Ascending aorta (tissue), 2 donors: ENCODE results near the gene CCR8. TPM values are rescaled to one million over a fixed set of nuclear protein-coding genes. Genes with fewer than 3 reads are reported as not detected.
"Not testable (repeated sequence)": the region's sequence is repeated elsewhere in the genome, so short reads cannot be mapped to it uniquely, and the experiment has no call there.

Experiments used
- DNase-seq, 2 donors: peaks; one replicate each; pipeline ENCODE4 v3.0.0-alpha.2; 2019; ENCODE audit warnings: low spot score in 2 of 2
- H3K27ac ChIP-seq, 2 donors: fragments of 200-600 bp; sonication (generic); one replicate each; pipeline ENCODE4 v1.5.1; 2016 to 2017; ENCODE audit warnings: mild to moderate bottlenecking in 1 of 2
- H3K27me3 ChIP-seq: fragments of 200-600 bp; sonication (generic); one replicate; pipeline ENCODE4 v1.5.1; 2017
- H3K36me3 ChIP-seq, 2 donors: fragments of 200-600 bp; sonication (generic); one replicate each; pipeline ENCODE4 v1.5.1; 2016
- H3K4me1 ChIP-seq, 2 donors: fragments of 200-600 bp; sonication (generic); one replicate each; pipeline ENCODE4 v1.5.1; 2016 to 2017; ENCODE audit warnings: mild to moderate bottlenecking in 1 of 2
- H3K4me3 ChIP-seq, 2 donors: fragments of 200-600 bp; sonication (generic); one replicate each; pipeline ENCODE4 v1.5.1; 2016 to 2017; ENCODE audit warnings: mild to moderate bottlenecking in 1 of 2
- H3K9me3 ChIP-seq, 2 donors: fragments of 200-600 bp; sonication (generic); one replicate each; pipeline ENCODE4 v1.5.1; 2016
- intact Hi-C: fragments of 100-400 bp; cut with DNase I; formaldehyde crosslinking; loops from one replicate; pipeline ENCODE4 v1.15.1; 2023
- total RNA-seq: library from RNA; depleted of rRNA; stranded (reverse); fragments of >200 nt; gene quantifications from one replicate; pipeline ENCODE4 v1.1.0, GENCODE V29; 2016
- TF ChIP-seq, protein P1 (sequence below), 3 experiments: fragments of 200-600 bp in 2 of 3; fragments of 450-650 bp in 1 of 3; sonication (generic) in 2 of 3; IDR thresholded peaks; one replicate each; pipeline ENCODE4 v1.5.1; 2016 to 2019; ENCODE audit warnings: antibody characterized with exemption in 3 of 3, mild to moderate bottlenecking in 1 of 3, moderate library complexity in 1 of 3

The CCR8 gene
- total RNA-seq, 1 donor from 2014 or later: not detected

DNA sequence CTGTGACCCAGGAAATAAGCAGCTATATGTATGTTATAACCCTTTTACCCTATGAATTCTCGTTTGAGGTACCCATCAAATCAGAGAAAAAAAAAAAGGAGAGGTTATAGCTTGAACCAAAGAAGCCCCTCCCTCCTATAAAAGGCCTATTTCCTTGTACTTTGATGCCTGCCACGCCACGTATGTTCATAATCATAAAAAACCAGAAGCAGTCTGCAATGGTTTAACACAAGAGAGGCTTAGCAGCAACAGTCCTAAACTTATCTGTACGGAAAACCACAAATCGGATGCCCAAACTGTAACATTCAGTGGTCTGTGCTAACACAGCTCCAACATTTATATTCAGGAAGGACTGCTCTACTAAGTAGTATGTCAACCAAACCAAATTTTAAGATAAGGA lies 21.2 kb downstream of the CCR8 start:
- H3K4me3 ChIP-seq: no peak overlapping the region
- no peaks in the 10 kb centered on the region for H3K27me3 ChIP-seq
- no peak overlapping the region for H3K27ac ChIP-seq
- intact Hi-C loops: no loop called here
- no peaks in the 10 kb centered on the region for H3K36me3 ChIP-seq
- TF ChIP-seq, protein P1, sequence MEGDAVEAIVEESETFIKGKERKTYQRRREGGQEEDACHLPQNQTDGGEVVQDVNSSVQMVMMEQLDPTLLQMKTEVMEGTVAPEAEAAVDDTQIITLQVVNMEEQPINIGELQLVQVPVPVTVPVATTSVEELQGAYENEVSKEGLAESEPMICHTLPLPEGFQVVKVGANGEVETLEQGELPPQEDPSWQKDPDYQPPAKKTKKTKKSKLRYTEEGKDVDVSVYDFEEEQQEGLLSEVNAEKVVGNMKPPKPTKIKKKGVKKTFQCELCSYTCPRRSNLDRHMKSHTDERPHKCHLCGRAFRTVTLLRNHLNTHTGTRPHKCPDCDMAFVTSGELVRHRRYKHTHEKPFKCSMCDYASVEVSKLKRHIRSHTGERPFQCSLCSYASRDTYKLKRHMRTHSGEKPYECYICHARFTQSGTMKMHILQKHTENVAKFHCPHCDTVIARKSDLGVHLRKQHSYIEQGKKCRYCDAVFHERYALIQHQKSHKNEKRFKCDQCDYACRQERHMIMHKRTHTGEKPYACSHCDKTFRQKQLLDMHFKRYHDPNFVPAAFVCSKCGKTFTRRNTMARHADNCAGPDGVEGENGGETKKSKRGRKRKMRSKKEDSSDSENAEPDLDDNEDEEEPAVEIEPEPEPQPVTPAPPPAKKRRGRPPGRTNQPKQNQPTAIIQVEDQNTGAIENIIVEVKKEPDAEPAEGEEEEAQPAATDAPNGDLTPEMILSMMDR (IDR thresholded peaks at IDR 0.05): no peak
- no peaks in the 10 kb centered on the region for H3K9me3 ChIP-seq
- no peaks in the 10 kb centered on the region for H3K4me1 ChIP-seq
- DNase-seq: no peak

- DNase-seq, H3K9me3 ChIP-seq: not testable (repeated sequence)
Measured at GRCh38 chr3:39351134-39351533, 21.6 kb downstream of the CCR8 start.

GRCh38 chr3:39353168-39353927 lies 23.8 kb downstream of the CCR8 start:
- H3K4me1 ChIP-seq, H3K4me3 ChIP-seq, H3K27ac ChIP-seq, H3K9me3 ChIP-seq, H3K27me3 ChIP-seq, intact Hi-C loops, DNase-seq, H3K36me3 ChIP-seq: not testable (repeated sequence)

More at GRCh38 chr3:39351134-39351533, 21.6 kb downstream of the CCR8 start:
- H3K4me1 ChIP-seq, H3K4me3 ChIP-seq, intact Hi-C loops, H3K27me3 ChIP-seq, H3K36me3 ChIP-seq, H3K27ac ChIP-seq: not testable (repeated sequence)

- intact Hi-C loops: no loop called here
- Histone ChIP-seq H3K4me1 (no peaks in the 10 kb centered on the region), H3K27ac (no peak overlapping the region), H3K27me3 (no peaks in the 10 kb centered on the region), H3K4me3 (no peak overlapping the region), H3K9me3 (no peaks in the 10 kb centered on the region), H3K36me3 (no peaks in the 10 kb centered on the region)
- TF ChIP-seq, protein P1 (IDR thresholded peaks at IDR 0.05): no peak
- no peak for DNase-seq
Measured at GRCh38 chr3:39358333-39358732, 28.8 kb downstream of the CCR8 start.

- intact Hi-C loops: no loop called here
- no peak for DNase-seq
- Histone ChIP-seq H3K4me3 (no peak overlapping the region), H3K4me1 (no peaks in the 10 kb centered on the region), H3K27ac (no peak overlapping the region), H3K27me3 (no peaks in the 10 kb centered on the region), H3K9me3 (no peaks in the 10 kb centered on the region), H3K36me3 (no peaks in the 10 kb centered on the region)
- TF ChIP-seq, protein P1 (IDR thresholded peaks at IDR 0.05): no peak
Measured at GRCh38 chr3:39361252-39361927, 31.9 kb downstream of the CCR8 start.

- no peak overlapping the region for H3K27ac ChIP-seq
- no peaks in the 10 kb centered on the region for H3K36me3 ChIP-seq
- H3K9me3 ChIP-seq: no peaks in the 10 kb centered on the region
- no peak overlapping the region for H3K4me3 ChIP-seq
- TF ChIP-seq, protein P1 (IDR thresholded peaks at IDR 0.05): no peak
- no peak for DNase-seq
- H3K27me3 ChIP-seq: no peaks in the 10 kb centered on the region
- H3K4me1 ChIP-seq: no peaks in the 10 kb centered on the region
- intact Hi-C loops: no loop called here
Measured at GRCh38 chr3:39362192-39362591, 32.7 kb downstream of the CCR8 start.
